HG03469 (cell line): Measurements from ENCODE around the gene BUB1B.

Experiments
- ATAC-seq: cut with Tn5 transposase; IDR thresholded peaks from one replicate; pipeline ENCODE4 v1.9.1; 2021; ENCODE audit warnings: mild to moderate bottlenecking, moderate library complexity, moderate number of reproducible peaks; ENCODE audit not compliant: unreplicated experiment

Gene BUB1B

DNA sequence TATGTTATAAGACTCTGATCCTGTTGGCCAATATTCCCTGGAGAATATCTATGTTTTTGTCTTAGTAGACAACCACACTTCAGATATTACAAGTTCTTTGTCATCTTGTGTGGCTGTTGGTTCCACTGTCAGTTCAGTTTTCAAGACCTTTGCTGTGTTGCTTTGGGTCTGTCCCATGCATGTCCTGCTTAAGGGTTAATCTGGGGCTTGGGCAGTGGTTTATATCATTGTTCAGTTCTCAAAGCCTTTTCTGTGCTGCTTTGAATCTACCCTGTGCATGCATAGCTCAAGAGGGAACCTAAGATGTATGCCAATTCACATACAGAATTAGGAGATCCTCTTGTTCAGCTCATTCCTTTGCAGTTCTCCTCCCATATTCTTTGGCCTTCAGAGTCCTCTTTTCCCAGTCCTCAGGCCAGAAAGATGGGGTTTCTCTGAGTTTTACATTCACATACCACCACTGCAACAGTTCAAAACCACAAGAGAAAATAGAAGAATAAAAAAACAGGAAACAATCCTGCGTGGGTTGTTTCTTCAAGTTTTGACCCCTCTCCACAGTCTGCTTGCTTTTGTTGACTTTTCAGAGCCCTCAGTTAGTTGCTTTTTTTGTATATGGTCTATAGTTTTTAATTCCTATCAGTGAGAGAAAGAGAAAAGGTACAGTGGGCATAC lies 21.6 kb downstream of the BUB1B start:
- no peak for ATAC-seq

- no peak for ATAC-seq
These were observed 23.0 kb downstream of the BUB1B start for GRCh38 chr15:40183636-40184463.

DNA sequence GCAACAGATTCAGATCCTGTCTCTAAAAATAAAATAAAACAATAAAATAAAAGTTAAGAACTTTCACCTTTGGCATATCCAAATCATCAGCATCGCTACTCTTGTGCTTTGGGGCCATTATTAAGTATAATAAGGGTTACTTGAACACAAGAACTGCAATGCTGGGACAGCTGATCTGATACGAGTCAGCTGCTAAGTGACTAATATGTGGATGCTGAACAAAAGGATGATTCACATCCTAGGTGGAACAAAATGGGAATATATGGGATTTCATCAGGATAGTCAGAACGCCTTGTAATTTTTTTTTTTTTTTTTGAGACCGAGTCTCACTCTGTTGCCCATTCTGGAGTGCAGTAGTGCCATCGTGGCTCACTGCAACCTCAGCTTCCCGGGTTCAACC lies 29.7 kb downstream of the BUB1B start:
- no peak for ATAC-seq

DNA sequence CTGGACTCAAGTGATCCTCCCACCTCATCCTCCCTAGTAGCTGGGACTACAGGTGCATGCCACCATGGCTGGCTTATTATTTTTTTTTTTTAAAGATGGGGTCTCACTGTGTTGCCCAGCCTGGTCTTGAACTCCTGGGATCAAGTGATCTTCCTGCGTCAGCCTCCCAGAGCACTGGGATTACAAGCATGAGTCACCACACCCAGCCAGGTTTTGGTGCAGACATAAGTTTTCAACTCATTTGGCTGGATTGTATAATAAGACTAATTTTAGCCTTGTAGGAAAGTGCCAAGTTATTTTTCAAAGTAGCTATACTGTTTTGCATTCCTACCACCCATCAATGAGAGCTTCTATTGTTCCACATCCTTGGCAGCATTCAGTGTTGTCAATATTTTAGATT lies 32.1 kb downstream of the BUB1B start:
- no peak for ATAC-seq

- no peak for ATAC-seq
These were observed 36.6 kb downstream of the BUB1B start for GRCh38 chr15:40197434-40197833.

DNA sequence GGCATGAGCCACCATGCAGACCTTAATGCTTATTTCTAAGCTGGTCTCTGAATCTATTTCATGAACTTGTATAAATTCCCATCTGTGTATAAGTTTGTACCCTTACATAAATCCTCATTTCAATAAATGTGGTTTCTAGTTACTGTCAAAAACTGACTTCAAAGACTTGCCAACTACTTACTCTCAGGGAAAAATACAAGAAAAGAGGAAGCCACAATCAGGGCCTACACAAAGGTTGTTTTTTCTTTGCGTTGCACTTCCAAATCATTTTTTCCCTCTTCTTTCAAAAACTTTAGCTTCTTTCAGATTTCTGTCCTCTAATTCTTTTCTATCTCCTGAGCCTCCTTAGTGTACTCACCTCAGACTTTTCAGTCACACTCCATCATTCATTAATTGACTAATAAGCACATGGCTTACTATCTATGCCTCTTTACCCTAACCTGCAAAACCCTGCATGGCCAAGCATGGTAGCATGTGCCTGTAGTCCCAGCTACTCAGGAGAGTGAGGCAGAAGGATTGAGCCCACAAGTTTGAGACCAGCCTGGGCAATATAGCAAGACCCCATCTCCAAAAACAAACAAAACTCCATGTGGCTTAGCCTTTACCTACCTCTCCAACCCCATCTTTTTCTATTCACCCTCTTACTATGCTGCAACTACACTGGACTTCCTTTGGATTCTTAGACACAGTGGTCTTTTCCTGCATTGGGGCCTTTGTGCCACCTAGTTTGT lies 37.7 kb downstream of the BUB1B start:
- no peak for ATAC-seq

DNA sequence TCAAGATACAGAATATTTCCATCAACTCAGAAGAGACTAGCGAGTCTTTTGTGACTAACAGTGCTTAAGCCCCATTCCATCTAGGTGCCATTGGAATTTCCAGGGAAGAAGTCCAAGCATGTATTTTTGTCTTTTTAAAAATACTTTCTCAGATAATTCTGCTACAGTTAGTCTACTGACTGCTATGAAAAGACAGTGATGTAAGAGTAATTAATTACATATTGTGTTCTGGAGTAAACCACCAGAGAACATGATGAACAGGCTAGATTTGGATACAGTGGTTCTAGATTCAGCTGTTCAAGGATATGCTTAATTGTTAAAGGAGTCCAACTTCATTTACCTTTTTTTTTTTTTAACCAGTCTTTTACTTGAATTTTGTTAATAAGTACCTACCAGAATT lies 43.2 kb downstream of the BUB1B start:
- ATAC-seq, result no peak

- ATAC-seq, result no peak
These were observed 56.4 kb downstream of the BUB1B start for GRCh38 chr15:40217166-40217824.

DNA sequence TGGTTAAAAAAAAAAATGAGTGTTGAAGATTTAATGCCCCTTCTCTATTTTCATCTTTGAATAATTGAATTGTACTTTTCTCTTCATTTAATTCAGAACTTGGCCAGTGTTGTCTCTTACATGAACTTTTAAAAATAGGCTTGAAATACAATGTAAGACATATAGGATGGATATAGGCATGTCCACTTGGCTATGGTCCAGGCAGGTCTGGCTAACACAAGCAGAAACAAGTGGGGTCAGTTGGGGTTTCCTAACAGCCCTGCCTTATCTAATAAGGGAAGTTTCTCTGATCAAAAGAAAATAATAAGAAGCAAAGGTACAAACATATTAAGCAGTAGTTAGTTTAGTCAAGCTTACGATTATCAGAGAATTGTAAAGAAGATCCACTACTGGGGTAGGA lies 58.9 kb downstream of the BUB1B start:
- no peak for ATAC-seq

DNA sequence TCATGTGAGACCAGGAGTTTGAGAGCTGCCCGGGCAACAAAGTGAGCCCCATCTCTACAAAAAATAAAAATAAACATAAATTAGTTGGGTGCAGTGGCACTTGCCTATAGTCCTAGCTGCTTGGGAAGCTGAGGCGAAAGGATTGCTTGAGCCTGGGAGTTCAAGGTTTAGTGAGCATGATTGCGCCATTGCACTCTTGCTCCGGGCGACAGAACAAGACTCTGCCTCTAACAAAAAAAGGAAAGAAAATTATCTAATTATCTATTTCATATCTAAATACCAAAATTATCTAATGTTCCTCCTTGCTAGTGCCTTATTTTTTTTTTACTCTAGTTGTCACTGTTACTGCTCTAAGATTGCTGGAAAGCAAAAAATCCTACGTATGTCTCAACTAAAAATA lies 61.3 kb downstream of the BUB1B start:
- no peak for ATAC-seq

- ATAC-seq, result no peak
These were observed 65.9 kb downstream of the BUB1B start for GRCh38 chr15:40226736-40227135.

DNA sequence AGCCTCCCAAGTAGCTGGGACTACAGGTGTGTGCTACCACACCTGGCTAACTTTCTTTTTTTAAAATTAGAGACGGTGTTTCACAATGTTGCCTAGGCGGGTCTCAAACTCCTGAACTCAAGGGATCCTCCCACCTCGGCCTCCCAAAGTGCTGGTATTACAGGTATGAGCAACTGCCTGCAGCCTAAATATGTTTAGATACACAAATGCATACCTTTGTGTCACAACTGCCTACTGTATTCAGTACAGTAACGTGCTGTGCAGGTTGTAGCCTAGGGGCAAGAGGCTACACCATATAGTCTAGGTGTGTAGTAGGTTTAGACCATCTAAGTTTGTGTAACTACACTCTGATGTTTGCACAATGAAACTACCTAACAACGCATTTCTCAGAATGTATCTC lies 68.4 kb downstream of the BUB1B start:
- ATAC-seq, result no peak

DNA sequence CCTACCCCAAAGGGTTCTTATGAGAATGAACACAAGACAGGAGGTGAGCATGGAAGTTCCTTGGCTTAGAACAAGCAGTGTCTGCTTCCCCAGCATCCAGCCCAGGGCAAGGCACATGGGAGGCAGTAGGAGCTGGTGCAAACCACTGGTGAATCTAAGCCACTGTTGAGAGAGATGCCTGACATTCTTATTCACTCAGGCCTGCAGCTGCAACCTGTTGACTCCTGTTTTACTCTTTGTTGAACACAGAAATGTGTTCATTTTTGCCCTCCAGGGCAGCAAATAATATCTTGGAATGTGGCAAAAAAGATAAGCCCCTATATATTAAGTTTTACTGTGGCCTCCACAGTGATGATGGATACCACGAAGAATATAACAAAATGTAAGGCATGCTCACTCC lies 69.1 kb downstream of the BUB1B start:
- no peak for ATAC-seq

GRCh38 chr15:40232625-40233070 lies 71.8 kb downstream of the BUB1B start:
- ATAC-seq, result no peak

- ATAC-seq, result no peak
These were observed 73.1 kb downstream of the BUB1B start for GRCh38 chr15:40233727-40234577.

- no peak for ATAC-seq
These were observed 73.9 kb downstream of the BUB1B start for GRCh38 chr15:40234783-40235182.

DNA sequence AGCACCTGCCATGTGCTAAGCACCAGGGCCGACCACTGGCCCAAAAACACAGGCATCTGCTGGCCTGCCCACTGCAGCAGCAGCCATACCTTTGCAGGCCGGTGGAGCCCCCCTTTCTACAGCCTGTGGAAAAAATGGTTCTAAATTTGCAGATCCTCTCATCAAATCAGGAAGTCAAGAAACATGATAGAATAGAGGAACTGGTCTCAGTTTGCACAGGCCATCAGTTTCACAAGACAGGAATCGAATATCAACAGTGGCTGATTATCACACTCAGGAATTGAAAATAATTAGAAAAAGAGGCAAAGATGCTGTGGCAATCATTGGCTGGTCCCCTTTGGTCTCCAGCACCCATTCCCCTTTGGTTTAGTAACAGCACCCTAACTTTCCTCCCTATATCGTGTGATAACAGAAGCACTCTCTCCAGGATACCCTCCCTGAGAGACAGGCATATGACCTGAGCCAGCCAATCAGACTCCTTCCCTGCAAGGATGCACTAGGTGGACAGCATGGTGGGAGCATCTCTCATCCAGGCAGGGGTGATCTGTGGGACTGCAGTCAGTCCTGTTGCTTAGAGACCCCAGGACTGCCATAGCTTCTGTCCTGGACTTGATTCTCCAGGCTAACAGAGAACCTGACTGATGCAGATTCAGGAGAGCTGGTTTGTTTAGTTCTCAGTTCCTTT lies 74.5 kb downstream of the BUB1B start:
- ATAC-seq, result no peak

DNA sequence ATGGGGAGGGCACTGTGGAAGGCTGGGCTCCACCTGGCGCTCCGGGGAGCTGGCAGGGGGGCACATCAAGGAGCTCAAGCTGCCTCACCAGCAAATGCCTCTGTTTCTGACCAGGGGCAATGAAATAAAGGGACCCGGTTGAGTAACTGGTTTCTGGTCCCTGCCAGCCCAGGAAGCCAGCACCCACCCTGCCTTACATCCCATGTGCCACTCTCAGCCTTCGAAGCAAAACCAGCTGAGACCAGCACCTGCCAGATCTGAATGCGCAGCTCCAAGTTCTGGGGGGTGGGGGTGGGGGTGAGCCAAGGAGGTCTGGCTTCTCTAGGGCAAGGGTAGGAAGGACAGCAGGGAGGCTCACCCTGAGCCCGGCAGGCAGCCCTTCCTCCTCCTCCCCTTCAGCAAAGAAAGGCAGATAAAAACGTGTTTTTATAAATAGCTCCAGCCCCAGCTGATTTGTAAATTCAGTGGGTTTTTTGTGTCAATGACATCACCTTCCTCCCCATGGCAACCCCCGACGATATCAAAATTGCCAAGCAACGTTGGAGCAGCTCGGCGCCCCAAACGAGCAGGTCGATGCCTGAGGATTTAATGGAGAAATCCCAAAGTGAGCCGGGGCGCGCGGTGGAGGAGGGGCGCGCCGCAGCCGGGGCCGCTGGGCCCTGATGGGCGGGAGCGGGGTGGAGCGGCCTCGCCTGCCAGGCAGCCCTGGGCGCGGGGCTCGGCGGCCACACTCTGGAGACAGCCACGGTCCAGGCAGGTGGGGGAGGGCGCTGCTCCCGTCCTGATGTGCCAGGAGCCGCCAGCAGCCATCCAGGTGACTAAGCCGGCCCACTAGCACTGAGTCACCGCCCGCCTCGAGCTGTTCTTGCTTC lies 77.9 kb downstream of the BUB1B start, which contains the start of gene PAK6:
Gene PAK6 (plus strand): TSS at position 532 of the 872 bp plus-strand sequence. CDS start 25,723 bp downstream, outside the sequence.
- ATAC-seq, result no peak

GRCh38 chr15:40239404-40239692 lies 78.5 kb downstream of the BUB1B start:
- ATAC-seq, result no peak
